HUES48 (cell line): ENCODE measurements around the gene FCAMR.

ENCODE experiments used
- H3K27ac ChIP-seq: one replicate; pipeline ENCODE4 v1.7.0; 2013; ENCODE audit warnings: low read depth, low read length, inconsistent platforms
- H3K27me3 ChIP-seq: 2 replicates; pipeline ENCODE4 v1.6.1; 2013; ENCODE audit warnings: mild to moderate bottlenecking, low read length; ENCODE audit not compliant: control insufficient read depth, insufficient read depth
- H3K36me3 ChIP-seq: 2 replicates; pipeline ENCODE4 v1.6.1; 2013; ENCODE audit warnings: low read length; ENCODE audit not compliant: control insufficient read depth, insufficient read depth
- H3K4me1 ChIP-seq: 2 replicates; pipeline ENCODE4 v1.6.1; 2013; ENCODE audit warnings: mild to moderate bottlenecking, low read length; ENCODE audit not compliant: control insufficient read depth, insufficient read depth
- H3K4me3 ChIP-seq: 2 replicates; pipeline ENCODE4 v1.5.1; 2013; ENCODE audit warnings: mild to moderate bottlenecking, low read depth, low read length
- H3K9ac ChIP-seq: 2 replicates; pipeline ENCODE4 v1.6.1; 2013; ENCODE audit warnings: mild to moderate bottlenecking, low read depth, low read length, moderate library complexity
- H3K9me3 ChIP-seq: 2 replicates; pipeline ENCODE4 v1.6.1; 2013; ENCODE audit warnings: low read length; ENCODE audit not compliant: control insufficient read depth, insufficient read depth

FCAMR gene

DNA sequence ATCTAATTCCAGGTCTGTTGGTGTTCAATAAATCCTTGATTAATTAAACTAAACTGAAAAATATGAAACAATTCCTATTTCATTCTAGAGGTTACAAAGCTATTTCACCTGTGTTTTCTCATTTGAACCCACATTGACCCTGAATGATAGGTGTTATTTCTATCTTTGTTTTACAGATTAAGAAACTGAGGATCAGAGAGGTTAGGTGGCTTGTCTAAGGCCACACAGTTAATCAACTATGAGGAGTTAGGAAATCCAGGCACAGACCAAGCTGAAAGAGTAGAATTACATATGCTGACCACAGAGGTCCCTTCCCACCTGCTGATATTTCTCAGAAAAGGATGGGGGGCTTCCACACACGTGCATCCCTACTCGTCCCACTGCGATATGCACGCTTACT, 24.5 kb downstream of the FCAMR start:
- no peaks in the 10 kb centered on the region for H3K27me3 ChIP-seq

DNA sequence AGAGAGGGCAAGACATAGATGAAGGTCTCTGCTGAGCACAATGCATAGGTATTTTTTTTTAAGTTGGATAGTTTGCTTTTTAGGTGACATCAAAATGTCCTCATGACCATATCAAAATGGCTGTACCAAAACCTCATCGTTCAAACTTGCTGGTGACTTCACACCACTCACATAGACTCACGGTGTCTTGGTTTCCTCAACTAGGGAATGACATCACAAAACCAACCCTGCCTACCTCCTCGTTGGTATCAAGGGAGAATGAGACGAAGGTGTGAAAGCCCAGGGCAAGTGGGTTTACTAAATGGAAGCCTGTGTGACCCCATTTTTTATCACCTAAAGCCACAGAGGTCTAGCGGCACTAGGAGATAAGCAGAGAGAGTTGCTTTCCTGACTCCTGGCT, 25.6 kb downstream of the FCAMR start:
- Histone ChIP-seq H3K4me1 (no peaks in the 10 kb centered on the region), H3K9ac (no peak overlapping the region), H3K27ac (no peak overlapping the region), H3K27me3 (no peaks in the 10 kb centered on the region), H3K9me3 (no peaks in the 10 kb centered on the region), H3K4me3 (no peak overlapping the region), H3K36me3 (no peaks in the 10 kb centered on the region)

More for the DNA sequence above, 24.5 kb downstream of the FCAMR start:
- Histone ChIP-seq H3K4me1 (no peaks in the 10 kb centered on the region), H3K4me3 (no peak overlapping the region), H3K27ac (no peak overlapping the region), H3K9ac (no peak overlapping the region), H3K9me3 (no peaks in the 10 kb centered on the region), H3K36me3 (no peaks in the 10 kb centered on the region)

DNA sequence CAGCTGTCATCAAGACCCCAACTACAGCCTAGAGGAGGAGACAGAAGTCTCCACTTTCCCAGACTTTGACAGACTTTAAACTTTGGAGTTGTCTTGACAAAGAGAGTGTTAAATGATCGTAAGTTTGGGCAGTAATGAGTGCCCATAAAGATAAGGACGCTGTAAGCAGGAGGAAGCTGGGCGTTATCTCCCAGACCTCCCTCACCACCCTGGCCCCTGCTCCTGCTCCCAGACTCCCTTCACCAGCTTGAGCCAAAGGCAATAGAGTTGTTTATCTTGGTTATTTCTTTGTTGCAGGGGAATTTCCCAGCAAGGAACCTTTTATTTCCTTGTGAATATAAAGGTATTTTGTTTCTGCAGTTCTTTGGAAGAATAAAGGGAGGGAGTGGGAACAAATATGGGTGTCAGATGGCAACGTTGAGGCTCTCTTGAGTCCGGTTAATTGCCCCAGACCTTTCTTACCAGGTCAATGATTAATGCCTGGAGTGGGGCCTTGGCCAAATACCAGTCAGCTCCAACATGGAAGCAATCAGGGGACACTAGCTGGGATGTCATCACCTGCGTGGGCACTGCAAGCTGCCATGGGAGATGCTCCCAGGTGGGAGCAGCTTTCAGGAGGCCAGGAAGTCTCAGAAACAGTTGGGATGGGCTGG, 28.4 kb downstream of the FCAMR start:
- Histone ChIP-seq H3K4me1 (no peaks in the 10 kb centered on the region), H3K9ac (no peak overlapping the region), H3K9me3 (no peaks in the 10 kb centered on the region), H3K27ac (no peak overlapping the region), H3K4me3 (no peak overlapping the region), H3K36me3 (no peaks in the 10 kb centered on the region), H3K27me3 (no peaks in the 10 kb centered on the region)

DNA sequence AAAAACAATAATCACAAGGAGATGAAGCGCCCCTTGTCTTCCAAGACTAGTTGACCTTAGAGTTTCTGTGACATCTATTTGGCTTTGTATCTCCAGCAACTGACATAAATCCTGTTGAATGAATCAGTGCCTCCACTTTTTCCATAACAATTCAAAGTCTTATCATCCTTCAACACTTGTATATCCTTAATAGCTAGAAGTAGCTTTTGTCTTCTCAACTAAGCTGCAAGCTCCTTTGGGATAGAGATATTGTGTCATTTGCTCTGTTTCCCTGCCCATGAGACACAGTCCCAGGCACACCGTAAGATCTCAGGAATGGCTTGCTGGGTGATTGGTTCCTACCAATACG, 29.7 kb downstream of the FCAMR start:
- Histone ChIP-seq H3K27me3 (no peaks in the 10 kb centered on the region), H3K9me3 (no peaks in the 10 kb centered on the region), H3K4me1 (no peaks in the 10 kb centered on the region), H3K4me3 (no peak overlapping the region), H3K36me3 (no peaks in the 10 kb centered on the region), H3K27ac (no peak overlapping the region), H3K9ac (no peak overlapping the region)

DNA sequence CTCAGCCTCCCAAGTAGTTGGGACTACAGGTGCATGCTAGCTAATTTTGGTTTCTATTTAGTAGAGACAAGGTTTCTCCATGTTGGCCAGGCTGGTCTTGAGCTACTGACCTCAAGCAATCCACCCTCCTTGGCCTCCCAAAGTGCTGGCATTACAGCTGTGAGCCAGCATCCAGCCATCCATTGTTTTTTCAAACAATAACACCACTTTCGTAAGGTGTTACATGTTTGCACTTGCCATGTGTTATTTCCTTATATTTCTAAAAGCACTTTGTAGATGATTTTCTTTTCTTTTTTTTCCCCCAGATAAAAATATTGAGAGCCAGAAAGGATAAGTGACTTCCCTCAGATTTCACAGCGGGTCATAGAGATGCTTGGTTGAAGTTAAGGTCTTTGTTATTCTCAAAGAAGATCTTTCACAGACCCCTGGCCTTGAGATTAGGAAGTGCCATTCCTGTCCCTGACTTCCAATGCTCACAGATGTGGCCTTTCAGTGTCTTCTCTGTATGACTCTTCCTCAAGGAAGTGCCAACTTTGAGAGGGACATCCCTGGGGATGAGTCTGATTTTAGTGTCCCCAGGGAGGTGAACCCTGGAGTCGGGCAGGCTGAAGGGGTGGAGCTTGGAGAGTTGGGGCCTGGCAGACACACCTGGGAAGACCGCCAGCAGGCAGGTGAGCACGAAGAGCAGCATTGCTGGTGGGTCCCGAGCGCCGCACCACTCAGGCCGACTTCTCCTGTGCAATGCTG, 30.2 kb downstream of the FCAMR start:
- Histone ChIP-seq H3K4me1 (no peaks in the 10 kb centered on the region), H3K9me3 (no peaks in the 10 kb centered on the region), H3K4me3 (no peak overlapping the region), H3K36me3 (no peaks in the 10 kb centered on the region), H3K9ac (no peak overlapping the region), H3K27me3 (no peaks in the 10 kb centered on the region), H3K27ac (no peak overlapping the region)

DNA sequence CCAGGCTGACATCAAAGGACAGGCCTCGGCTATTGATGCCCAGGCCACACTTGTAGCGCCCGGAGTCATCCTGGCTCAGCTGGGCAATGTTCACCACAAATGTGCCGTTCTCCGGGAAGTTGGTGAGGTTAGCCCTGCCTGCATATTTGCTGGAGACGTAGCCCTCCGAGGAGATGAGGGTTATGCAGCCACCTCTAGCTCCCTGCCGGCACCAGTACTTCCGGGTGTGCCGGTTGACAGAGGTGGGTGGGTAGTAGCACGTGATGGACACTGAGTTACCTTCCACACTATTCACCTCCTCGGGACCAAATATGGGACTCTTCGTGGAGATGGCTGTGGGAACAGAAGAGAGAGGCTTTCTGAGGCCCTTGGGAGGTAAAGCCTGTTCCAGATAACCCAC, 31.1 kb downstream of the FCAMR start:
- Histone ChIP-seq H3K4me1 (no peaks in the 10 kb centered on the region), H3K27me3 (no peaks in the 10 kb centered on the region), H3K4me3 (no peak overlapping the region), H3K9ac (no peak overlapping the region), H3K36me3 (no peaks in the 10 kb centered on the region), H3K27ac (no peak overlapping the region), H3K9me3 (no peaks in the 10 kb centered on the region)

DNA sequence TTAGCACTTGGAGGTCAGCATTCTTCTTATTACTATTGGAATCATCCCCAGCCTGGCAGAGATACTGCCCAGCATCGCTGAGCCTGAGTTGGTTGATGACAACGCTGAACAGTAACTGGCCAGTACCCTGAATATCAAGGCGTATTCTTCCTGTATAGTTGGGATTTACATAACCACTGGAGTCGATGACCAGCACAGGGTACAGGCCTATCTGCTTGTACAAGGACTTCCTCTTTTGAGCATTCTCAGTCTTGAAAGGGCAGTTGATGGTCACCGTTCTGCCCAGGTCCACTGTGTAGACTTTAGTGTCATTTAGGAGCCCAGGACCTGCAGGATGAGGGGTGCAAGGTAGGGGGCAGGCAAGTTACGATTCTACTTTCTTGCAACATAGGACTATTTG, 32.8 kb downstream of the FCAMR start:
- Histone ChIP-seq H3K9me3 (no peaks in the 10 kb centered on the region), H3K27me3 (no peaks in the 10 kb centered on the region), H3K4me3 (no peak overlapping the region), H3K27ac (no peak overlapping the region), H3K9ac (no peak overlapping the region), H3K36me3 (no peaks in the 10 kb centered on the region), H3K4me1 (no peaks in the 10 kb centered on the region)

DNA sequence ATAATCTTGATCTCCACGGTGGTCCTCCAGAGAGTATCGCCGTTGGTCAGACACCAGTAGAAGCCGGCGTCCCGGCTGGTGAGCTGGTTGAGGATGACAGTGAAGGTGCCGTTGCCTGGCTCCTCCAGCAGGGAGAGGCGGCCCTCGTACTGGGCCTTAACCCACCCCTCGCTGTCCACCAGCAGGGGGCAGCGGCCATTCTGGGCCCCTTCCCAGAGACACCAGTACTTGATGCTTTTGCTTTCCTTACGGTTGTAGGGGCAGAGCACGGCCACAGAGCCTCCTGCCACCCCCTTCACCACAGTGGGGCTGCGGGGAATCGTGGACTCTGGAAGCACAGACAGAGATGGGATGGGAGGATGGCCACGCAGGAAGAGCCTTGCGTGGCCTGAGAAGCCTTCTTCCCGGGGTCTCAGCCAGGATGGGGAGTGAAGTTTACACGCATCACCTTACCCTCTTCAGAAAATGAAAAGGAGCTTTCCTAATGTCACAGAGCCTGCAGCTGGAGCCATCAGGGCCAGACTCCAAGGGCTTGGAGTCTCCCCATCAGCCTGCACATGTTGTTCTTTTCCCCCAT, 34.7 kb downstream of the FCAMR start:
- Histone ChIP-seq H3K9ac (no peak overlapping the region), H3K27me3 (no peaks in the 10 kb centered on the region), H3K4me3 (no peak overlapping the region), H3K36me3 (no peaks in the 10 kb centered on the region), H3K27ac (no peak overlapping the region), H3K4me1 (no peaks in the 10 kb centered on the region), H3K9me3 (no peaks in the 10 kb centered on the region)

DNA sequence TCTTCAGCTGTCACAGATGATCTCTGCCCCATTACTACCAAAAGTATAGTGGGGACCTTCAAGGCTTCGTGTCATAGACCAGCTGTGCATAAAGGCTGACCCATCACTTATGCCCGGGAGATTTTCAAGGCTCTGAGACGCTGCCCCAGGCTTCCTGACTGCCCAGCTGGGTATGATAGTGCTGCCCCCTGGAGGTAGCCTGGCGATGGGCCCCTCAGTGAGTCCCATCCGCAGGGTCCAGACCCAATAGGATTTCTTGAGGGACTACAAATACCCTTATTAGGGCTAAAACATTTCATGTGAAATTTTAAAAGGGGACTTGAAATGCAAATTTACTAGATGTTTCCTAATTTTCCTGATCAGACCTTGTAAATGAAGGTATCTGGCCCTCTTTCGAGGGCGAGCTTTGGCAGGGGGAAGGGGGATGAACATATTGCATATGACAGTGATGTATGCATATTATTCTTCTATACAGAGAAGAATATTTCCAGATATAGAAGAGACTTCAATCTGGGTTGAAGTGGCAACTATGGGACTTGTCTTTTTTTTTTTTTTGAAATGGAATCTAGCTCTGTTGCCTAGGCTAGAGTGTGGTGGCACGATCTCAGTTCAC, 36.8 kb downstream of the FCAMR start:
- Histone ChIP-seq H3K4me1 (no peaks in the 10 kb centered on the region), H3K9me3 (no peaks in the 10 kb centered on the region), H3K9ac (no peak overlapping the region), H3K27me3 (no peaks in the 10 kb centered on the region), H3K4me3 (no peak overlapping the region), H3K27ac (no peak overlapping the region), H3K36me3 (no peaks in the 10 kb centered on the region)

DNA sequence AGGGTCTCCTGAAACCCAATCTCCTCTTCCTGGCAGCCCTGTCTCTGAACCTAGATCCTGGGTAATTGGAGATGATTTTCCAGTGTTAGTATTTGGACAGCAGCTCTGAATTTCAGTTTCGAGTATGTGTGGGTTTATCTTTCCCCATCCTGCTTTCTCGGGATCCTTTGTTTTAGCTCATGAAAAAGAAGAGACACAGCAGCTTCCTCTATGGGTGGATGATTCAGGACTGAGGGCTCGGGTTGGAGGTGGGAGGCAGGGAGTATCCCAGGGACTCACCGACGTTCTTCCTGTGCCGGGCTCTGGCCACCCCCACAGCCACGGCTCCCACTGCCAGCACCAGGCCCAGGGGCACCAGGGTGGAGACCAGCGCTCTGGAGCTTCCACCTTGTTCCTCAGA, 38.1 kb downstream of the FCAMR start:
- Histone ChIP-seq H3K4me3 (no peak overlapping the region), H3K9ac (no peak overlapping the region), H3K27ac (no peak overlapping the region), H3K27me3 (no peaks in the 10 kb centered on the region), H3K9me3 (no peaks in the 10 kb centered on the region), H3K36me3 (no peaks in the 10 kb centered on the region), H3K4me1 (no peaks in the 10 kb centered on the region)

DNA sequence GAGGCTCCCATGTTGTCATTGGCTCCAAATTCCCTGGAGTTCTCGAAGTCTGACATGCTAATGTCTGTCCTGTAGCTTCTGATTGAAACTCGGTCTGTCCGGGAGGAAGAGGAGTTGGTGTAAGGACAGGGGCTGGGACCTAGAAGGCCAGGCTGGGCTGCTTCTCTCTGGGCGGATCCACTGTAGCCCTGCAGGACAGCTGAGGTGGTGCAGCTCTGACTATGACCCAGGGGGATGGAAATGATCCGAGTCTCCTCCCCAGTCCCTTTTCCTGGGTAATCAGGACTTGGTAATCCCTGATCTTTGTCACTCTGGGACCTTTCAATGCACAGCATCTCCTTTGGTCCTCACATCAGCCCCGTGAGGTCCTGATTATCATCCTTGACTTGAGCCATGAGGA, 38.6 kb downstream of the FCAMR start:
- Histone ChIP-seq H3K9ac (no peak overlapping the region), H3K9me3 (no peaks in the 10 kb centered on the region), H3K27me3 (no peaks in the 10 kb centered on the region), H3K27ac (no peak overlapping the region), H3K4me1 (no peaks in the 10 kb centered on the region), H3K36me3 (no peaks in the 10 kb centered on the region), H3K4me3 (no peak overlapping the region)
